ENCODE measurements around the gene ADD1.

The ADD1 gene

GRCh38 chr4:2808001-2808400, 35.6 kb upstream of the ADD1 start:
- no peak overlapping the region for H3K9ac ChIP-seq (ENCODE audit: low read depth, low read length)
- no peak overlapping the region for H3K27ac ChIP-seq (ENCODE audit: low read depth, low read length)
- no peaks in the 10 kb centered on the region for H3K36me3 ChIP-seq (ENCODE audit: insufficient read depth, low read length)
- 90% methylated on average over 7 of the region's 7 CpGs for WGBS
- peaks cover 7% of the 10 kb centered on the region; the same call in 1 of the 2 replicates for H3K4me1 ChIP-seq (ENCODE audit: insufficient read depth, low read length)
- H3K9me3 ChIP-seq (ENCODE audit: insufficient read depth, low read depth, low read length): no peaks in the 10 kb centered on the region
- H3K4me3 ChIP-seq (ENCODE audit: low read length): no peak overlapping the region
- no peaks in the 10 kb centered on the region for H3K27me3 ChIP-seq (ENCODE audit: insufficient read depth, low read length)

DNA sequence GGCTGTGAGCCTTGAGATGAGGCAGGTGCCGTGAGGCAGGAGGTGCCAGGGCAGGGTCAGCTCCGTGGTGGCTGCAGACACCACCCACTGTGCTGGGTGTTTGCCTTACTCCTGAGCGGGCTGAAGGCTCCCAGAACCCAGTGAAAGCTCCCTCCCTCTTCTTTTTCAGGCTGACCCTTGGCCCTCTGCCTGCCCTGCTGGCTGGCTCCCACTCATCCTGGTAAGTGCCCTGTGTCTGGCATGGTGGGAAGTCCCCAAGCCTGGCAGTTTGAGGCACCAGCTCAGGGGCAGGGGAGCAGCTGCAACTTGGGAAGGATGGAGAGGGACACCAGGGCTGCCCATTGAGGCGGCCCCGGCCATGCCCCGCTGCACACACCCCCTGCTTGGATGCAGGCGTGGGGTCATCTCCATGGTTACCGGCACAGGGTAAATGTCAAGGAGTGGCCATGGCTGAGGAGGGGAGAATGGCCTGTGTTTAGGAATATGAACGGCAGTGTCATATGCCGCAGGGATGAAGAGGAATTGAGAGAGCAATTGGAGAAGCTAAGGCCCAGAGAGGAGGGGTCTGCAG, 33.9 kb upstream of the ADD1 start:
- peaks cover 7% of the 10 kb centered on the region; the same call in 1 of the 2 replicates for H3K4me1 ChIP-seq (ENCODE audit: insufficient read depth, low read length)
- H3K9ac ChIP-seq (ENCODE audit: low read depth, low read length): no peak overlapping the region
- no peak overlapping the region for H3K4me3 ChIP-seq (ENCODE audit: low read length)
- H3K9me3 ChIP-seq (ENCODE audit: insufficient read depth, low read depth, low read length): no peaks in the 10 kb centered on the region
- WGBS: 78% methylated on average over 10 of the region's 10 CpGs
- H3K27ac ChIP-seq (ENCODE audit: low read depth, low read length): no peak overlapping the region
- H3K36me3 ChIP-seq (ENCODE audit: insufficient read depth, low read length): no peaks in the 10 kb centered on the region
- H3K27me3 ChIP-seq (ENCODE audit: insufficient read depth, low read length): no peaks in the 10 kb centered on the region

DNA sequence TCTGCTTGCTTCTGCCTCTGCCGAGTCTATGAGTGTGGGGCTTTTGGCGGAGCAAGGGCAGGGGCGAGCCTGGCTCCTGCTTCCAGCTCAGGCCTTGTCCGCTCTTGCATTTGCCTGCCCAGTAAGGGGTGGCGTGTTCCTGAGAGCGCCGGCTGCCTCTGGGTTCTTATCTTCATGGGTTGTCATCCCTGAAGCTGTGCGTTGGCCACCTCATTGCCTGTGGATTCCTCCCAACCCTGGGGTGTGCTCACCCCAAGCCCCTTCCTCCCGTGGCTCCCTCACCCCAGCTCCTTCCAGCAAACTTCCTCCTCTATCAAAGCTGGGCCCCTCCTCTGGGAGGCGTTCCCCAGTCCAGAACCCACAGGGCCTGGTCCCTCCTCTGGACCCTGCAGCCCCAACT, 33.3 kb upstream of the ADD1 start:
- Histone ChIP-seq H3K4me3 (ENCODE audit: low read length) (no peak overlapping the region), H3K9ac (ENCODE audit: low read depth, low read length) (no peak overlapping the region)
- WGBS: 90% methylated on average over 10 of the region's 10 CpGs

GRCh38 chr4:2811830-2812611, 31.6 kb upstream of the ADD1 start:
- 76% methylated on average over 21 of the region's 21 CpGs for WGBS
- Histone ChIP-seq H3K9ac (ENCODE audit: low read depth, low read length) (no peak overlapping the region), H3K27me3 (ENCODE audit: insufficient read depth, low read length) (no peaks in the 10 kb centered on the region), H3K4me3 (ENCODE audit: low read length) (no peak overlapping the region), H3K4me1 (ENCODE audit: insufficient read depth, low read length) (peaks cover 7% of the 10 kb centered on the region; the same call in 1 of the 2 replicates), H3K27ac (ENCODE audit: low read depth, low read length) (peak overlapping the region; percentile 18; the same call in 1 of the 2 replicates), H3K9me3 (ENCODE audit: insufficient read depth, low read depth, low read length) (no peaks in the 10 kb centered on the region), H3K36me3 (ENCODE audit: insufficient read depth, low read length) (no peaks in the 10 kb centered on the region)

More for the DNA sequence above, 33.3 kb upstream of the ADD1 start:
- H3K36me3 ChIP-seq (ENCODE audit: insufficient read depth, low read length): no peaks in the 10 kb centered on the region
- H3K4me1 ChIP-seq (ENCODE audit: insufficient read depth, low read length): peaks cover 7% of the 10 kb centered on the region; the same call in 1 of the 2 replicates
- H3K27ac ChIP-seq (ENCODE audit: low read depth, low read length): no peak overlapping the region
- no peaks in the 10 kb centered on the region for H3K9me3 ChIP-seq (ENCODE audit: insufficient read depth, low read depth, low read length)
- no peaks in the 10 kb centered on the region for H3K27me3 ChIP-seq (ENCODE audit: insufficient read depth, low read length)

- 77% methylated on average over 20 of the region's 20 CpGs for WGBS
- Histone ChIP-seq H3K9me3 (ENCODE audit: insufficient read depth, low read depth, low read length) (no peaks in the 10 kb centered on the region), H3K9ac (ENCODE audit: low read depth, low read length) (no peak overlapping the region), H3K27ac (ENCODE audit: low read depth, low read length) (no peak overlapping the region), H3K4me1 (ENCODE audit: insufficient read depth, low read length) (peaks cover 7% of the 10 kb centered on the region; the same call in 1 of the 2 replicates), H3K36me3 (ENCODE audit: insufficient read depth, low read length) (no peaks in the 10 kb centered on the region), H3K4me3 (ENCODE audit: low read length) (no peak overlapping the region), H3K27me3 (ENCODE audit: insufficient read depth, low read length) (no peaks in the 10 kb centered on the region; the same call in 1 of the 2 replicates)
Observed at GRCh38 chr4:2812612-2813354, 30.9 kb upstream of the ADD1 start.

- WGBS: 92% methylated on average over 17 of the region's 17 CpGs
- Histone ChIP-seq H3K4me1 (ENCODE audit: insufficient read depth, low read length) (peaks cover 7% of the 10 kb centered on the region; the same call in 1 of the 2 replicates), H3K9ac (ENCODE audit: low read depth, low read length) (no peak overlapping the region), H3K4me3 (ENCODE audit: low read length) (no peak overlapping the region), H3K36me3 (ENCODE audit: insufficient read depth, low read length) (no peaks in the 10 kb centered on the region), H3K27ac (ENCODE audit: low read depth, low read length) (no peak overlapping the region), H3K9me3 (ENCODE audit: insufficient read depth, low read depth, low read length) (no peaks in the 10 kb centered on the region), H3K27me3 (ENCODE audit: insufficient read depth, low read length) (no peaks in the 10 kb centered on the region; the same call in 1 of the 2 replicates)
Observed at GRCh38 chr4:2813446-2814405, 29.9 kb upstream of the ADD1 start.

- Histone ChIP-seq H3K27me3 (ENCODE audit: insufficient read depth, low read length) (no peaks in the 10 kb centered on the region; the same call in 1 of the 2 replicates), H3K9ac (ENCODE audit: low read depth, low read length) (no peak overlapping the region), H3K36me3 (ENCODE audit: insufficient read depth, low read length) (no peaks in the 10 kb centered on the region), H3K4me3 (ENCODE audit: low read length) (no peak overlapping the region), H3K9me3 (ENCODE audit: insufficient read depth, low read depth, low read length) (no peaks in the 10 kb centered on the region), H3K27ac (ENCODE audit: low read depth, low read length) (no peak overlapping the region), H3K4me1 (ENCODE audit: insufficient read depth, low read length) (peaks cover 7% of the 10 kb centered on the region; the same call in 1 of the 2 replicates)
- 85% methylated on average over 7 of the region's 7 CpGs for WGBS
Observed at GRCh38 chr4:2814627-2815270, 28.9 kb upstream of the ADD1 start.

GRCh38 chr4:2816401-2816954, 27.2 kb upstream of the ADD1 start:
- Histone ChIP-seq H3K4me3 (ENCODE audit: low read length) (no peak overlapping the region), H3K36me3 (ENCODE audit: insufficient read depth, low read length) (peaks cover 9% of the 10 kb centered on the region), H3K27me3 (ENCODE audit: insufficient read depth, low read length) (no peaks in the 10 kb centered on the region; the same call in 1 of the 2 replicates), H3K4me1 (ENCODE audit: insufficient read depth, low read length) (peaks cover 5% of the 10 kb centered on the region; the same call in 1 of the 2 replicates), H3K27ac (ENCODE audit: low read depth, low read length) (no peak overlapping the region), H3K9me3 (ENCODE audit: insufficient read depth, low read depth, low read length) (no peaks in the 10 kb centered on the region), H3K9ac (ENCODE audit: low read depth, low read length) (no peak overlapping the region)
- WGBS: no CpG with 5 or more reads among the region's 1 CpG

- Histone ChIP-seq H3K27ac (ENCODE audit: low read depth, low read length) (no peak overlapping the region), H3K27me3 (ENCODE audit: insufficient read depth, low read length) (no peaks in the 10 kb centered on the region; the same call in 1 of the 2 replicates), H3K9ac (ENCODE audit: low read depth, low read length) (no peak overlapping the region), H3K36me3 (ENCODE audit: insufficient read depth, low read length) (peaks cover 9% of the 10 kb centered on the region), H3K9me3 (ENCODE audit: insufficient read depth, low read depth, low read length) (no peaks in the 10 kb centered on the region), H3K4me1 (ENCODE audit: insufficient read depth, low read length) (no peaks in the 10 kb centered on the region), H3K4me3 (ENCODE audit: low read length) (no peak overlapping the region)
- WGBS: 92% methylated on average over 4 of the region's 4 CpGs
Observed at GRCh38 chr4:2817137-2817536, 26.5 kb upstream of the ADD1 start.

Measured in HUES64 (cell line).